DOHH2 (cell line): ENCODE data around the gene SMKR1.

Experiments used
- EZH2phosphoT487 ChIP-seq: fragments of 200-600 bp; sonication (generic); IDR thresholded peaks from 2 replicates; pipeline ENCODE4 v1.6.1; 2017; ENCODE audit warnings: borderline replicate concordance, mild to moderate bottlenecking, antibody characterized with exemption, low read length, moderate library complexity, mixed read lengths
- TF ChIP-seq, protein P1 (sequence below): fragments of 200-600 bp; sonication (generic); IDR thresholded peaks from one replicate; pipeline ENCODE4 v1.5.1; 2014; ENCODE audit warnings: antibody characterized with exemption, mild to moderate bottlenecking, low read depth, low read length; ENCODE audit not compliant: poor library complexity, severe bottlenecking

DNA sequence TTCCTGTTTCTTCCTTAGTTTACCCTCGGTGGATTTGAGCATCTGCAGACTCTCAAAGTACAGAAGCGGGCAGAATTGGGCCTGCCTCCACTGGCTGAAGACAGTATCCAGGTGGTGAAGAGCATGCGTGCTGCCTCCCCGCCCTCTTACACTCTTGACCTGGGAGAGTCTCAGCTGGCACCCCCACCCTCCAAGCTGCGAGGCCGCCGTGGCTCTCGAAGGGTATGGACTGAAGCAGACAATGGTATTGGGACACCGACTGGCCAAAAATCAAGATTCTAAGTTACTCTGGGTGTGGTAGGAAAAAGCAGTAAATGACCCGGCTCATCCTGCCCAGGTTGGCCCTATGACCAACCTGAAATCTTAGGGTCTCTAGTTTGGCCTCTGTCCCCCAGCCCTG lies 45.9 kb upstream of the SMKR1 start:
- TF ChIP-seq, protein P1, sequence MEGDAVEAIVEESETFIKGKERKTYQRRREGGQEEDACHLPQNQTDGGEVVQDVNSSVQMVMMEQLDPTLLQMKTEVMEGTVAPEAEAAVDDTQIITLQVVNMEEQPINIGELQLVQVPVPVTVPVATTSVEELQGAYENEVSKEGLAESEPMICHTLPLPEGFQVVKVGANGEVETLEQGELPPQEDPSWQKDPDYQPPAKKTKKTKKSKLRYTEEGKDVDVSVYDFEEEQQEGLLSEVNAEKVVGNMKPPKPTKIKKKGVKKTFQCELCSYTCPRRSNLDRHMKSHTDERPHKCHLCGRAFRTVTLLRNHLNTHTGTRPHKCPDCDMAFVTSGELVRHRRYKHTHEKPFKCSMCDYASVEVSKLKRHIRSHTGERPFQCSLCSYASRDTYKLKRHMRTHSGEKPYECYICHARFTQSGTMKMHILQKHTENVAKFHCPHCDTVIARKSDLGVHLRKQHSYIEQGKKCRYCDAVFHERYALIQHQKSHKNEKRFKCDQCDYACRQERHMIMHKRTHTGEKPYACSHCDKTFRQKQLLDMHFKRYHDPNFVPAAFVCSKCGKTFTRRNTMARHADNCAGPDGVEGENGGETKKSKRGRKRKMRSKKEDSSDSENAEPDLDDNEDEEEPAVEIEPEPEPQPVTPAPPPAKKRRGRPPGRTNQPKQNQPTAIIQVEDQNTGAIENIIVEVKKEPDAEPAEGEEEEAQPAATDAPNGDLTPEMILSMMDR: no peak
- TF ChIP-seq EZH2phosphoT487: no peak
